Stomach (tissue), 9 donors: ENCODE data around the gene ATP1B3. TPM values are rescaled to one million over a fixed set of nuclear protein-coding genes. Genes with fewer than 3 reads are reported as not detected.
"Not testable (repeated sequence)": the region's sequence is repeated elsewhere in the genome, so short reads cannot be mapped to it uniquely, and the experiment has no call there.

ENCODE experiments used
- DNase-seq, 2 donors: peaks; one replicate each; pipeline versions ENCODE4 v3.0.0 to v3.0.0-alpha.2; 2013 to 2019
- H3K27ac ChIP-seq, 5 donors: fragments of 200-600 bp in 4 of 5; sonication (generic) in 4 of 5; one replicate each; pipeline ENCODE4 v1.5.1; 2013 to 2019; ENCODE audit warnings: mild to moderate bottlenecking in 1 of 5, moderate library complexity in 1 of 5
- H3K27me3 ChIP-seq, 3 donors: fragments of 200-600 bp; sonication (generic); one replicate each; pipeline ENCODE4 v1.5.1; 2017 to 2019; ENCODE audit warnings: mixed run types in 1 of 3
- H3K36me3 ChIP-seq, 4 donors: fragments of 200-600 bp; sonication (generic); 1 replicate in 3 of 4; 2 replicates in 1 of 4; pipeline ENCODE4 v1.5.1; 2016 to 2019
- H3K4me1 ChIP-seq, 4 donors: fragments of 200-600 bp; sonication (generic); one replicate each; pipeline ENCODE4 v1.5.1; 2016 to 2019
- H3K4me3 ChIP-seq, 4 donors: fragments of 200-600 bp; sonication (generic) in 3 of 4; one replicate each; pipeline ENCODE4 v1.5.1; 2016 to 2019; ENCODE audit warnings: mild to moderate bottlenecking in 1 of 4
- H3K9me3 ChIP-seq, 4 donors: fragments of 200-600 bp; sonication (generic); one replicate each; pipeline ENCODE4 v1.5.1; 2016 to 2019
- CTCF ChIP-seq, 7 experiments: fragments of 450-650 bp in 4 of 7; fragments of 200-600 bp in 3 of 7; sonication (generic) in 3 of 7; IDR thresholded peaks; one replicate each; pipeline ENCODE4 v1.5.1; 2016 to 2019; ENCODE audit warnings: antibody characterized with exemption in 7 of 7, control low read depth in 2 of 7, mild to moderate bottlenecking in 1 of 7
- EP300 ChIP-seq: sonication (generic); formaldehyde crosslinking; IDR thresholded peaks from one replicate; pipeline ENCODE4 v1.6.1; 2017; ENCODE audit warnings: antibody characterized with exemption
- POLR2A ChIP-seq, 4 donors: fragments of 450-650 bp; IDR thresholded peaks; one replicate each; pipeline ENCODE4 v1.6.1; 2016; ENCODE audit warnings: antibody characterized with exemption in 4 of 4, control low read depth in 2 of 4, mild to moderate bottlenecking in 1 of 4, moderate library complexity in 1 of 4
- POLR2AphosphoS5 ChIP-seq, 3 donors: sonication (generic); formaldehyde crosslinking; IDR thresholded peaks; one replicate each; pipeline ENCODE4 v1.6.1; 2016; ENCODE audit warnings: antibody characterized with exemption in 3 of 3
- WGBS, 5 donors: extraction: QIAGEN DNeasy Blood & Tissue Kit in 3 of 5; methylation state at CpG; one replicate each; pipeline versions ENCODE4 v1.1.5 to v1.1.7; 2013 to 2018; 5-methylcytosine and 5-hydroxymethylcytosine counted together
- intact Hi-C: fragments of 100-400 bp; cut with DNase I; formaldehyde crosslinking; loops from one replicate; pipeline ENCODE4 v1.15.1; 2023; ENCODE audit warnings: low total_unique reads
- polyA plus RNA-seq, 3 donors: library from polyadenylated mRNA; stranded (reverse); fragments of 200-250 nt; gene quantifications; one replicate each; pipeline ENCODE4 v1.2.3, GENCODE V29; 2013
- total RNA-seq, 5 donors: library from RNA; depleted of rRNA; stranded (reverse); fragments of >200 nt; gene quantifications; one replicate each; pipeline versions ENCODE4 v1.1.0 to v1.2.3, GENCODE V29; 2014 to 2016
- donor health status: healthy with polysubstance abuse.
- donor health status: Bipolar disorder and iron deficiency.
- donor health status: healthy.

Gene ATP1B3
- total and polyA plus RNA-seq, 8 donors, result 19.6 to 122 (median 47.5) TPM

GRCh38 chr3:141904203-141904602, 27.8 kb downstream of the ATP1B3 start:
- Histone ChIP-seq H3K4me3 (no peak overlapping the region), H3K27me3 (no peaks in the 10 kb centered on the region), H3K9me3 (peaks cover 0 to 14% (median 4%) of the 10 kb centered on the region in 4 donors), H3K36me3 (peaks cover 12 to 46% (median 41%) of the 10 kb centered on the region in 4 donors), H3K27ac (no peak overlapping the region), H3K4me1 (no peaks in the 10 kb centered on the region)
- 67 to 85% (median 81%) methylated on average over 4 of the region's 4 CpGs for WGBS, 5 donors
- intact Hi-C loops, result no loop called here
- no peak for DNase-seq
- no peak for TF ChIP-seq CTCF (IDR thresholded peaks at IDR 0.05)
- TF ChIP-seq POLR2A (IDR thresholded peaks at IDR 0.05), result no peak
- no peak for TF ChIP-seq EP300
- TF ChIP-seq POLR2AphosphoS5 (IDR thresholded peaks at IDR 0.05), result no peak

GRCh38 chr3:141905129-141905528, 28.7 kb downstream of the ATP1B3 start:
- 80 to 92% (median 86%) methylated on average over 2 of the region's 2 CpGs for WGBS, 5 donors
- intact Hi-C loops, result no loop called here
- Histone ChIP-seq H3K9me3 (peaks cover 0 to 6% (median 2%) of the 10 kb centered on the region in 4 donors), H3K27me3 (no peaks in the 10 kb centered on the region), H3K27ac (no peak overlapping the region), H3K36me3 (peaks cover 12 to 55% (median 50%) of the 10 kb centered on the region in 4 donors), H3K4me1 (no peaks in the 10 kb centered on the region), H3K4me3 (no peak overlapping the region)
- TF ChIP-seq CTCF (IDR thresholded peaks at IDR 0.05) (no peak), POLR2A (IDR thresholded peaks at IDR 0.05) (no peak), POLR2AphosphoS5 (IDR thresholded peaks at IDR 0.05) (no peak), EP300 (no peak)
- DNase-seq, result no peak

- Histone ChIP-seq H3K27me3 (no peaks in the 10 kb centered on the region), H3K9me3 (no peaks in the 10 kb centered on the region), H3K4me1 (no peaks in the 10 kb centered on the region), H3K4me3 (no peak overlapping the region), H3K36me3 (peaks cover 12 to 81% (median 59%) of the 10 kb centered on the region in 4 donors), H3K27ac (no peak overlapping the region)
- DNase-seq, result no peak
- TF ChIP-seq EP300, result no peak
- TF ChIP-seq POLR2AphosphoS5 (IDR thresholded peaks at IDR 0.05), result no peak
- TF ChIP-seq CTCF (IDR thresholded peaks at IDR 0.05), result no peak
- TF ChIP-seq POLR2A (IDR thresholded peaks at IDR 0.05), result no peak
- intact Hi-C loops, result no loop called here
Measured at GRCh38 chr3:141909408-141909807, 33.0 kb downstream of the ATP1B3 start.

GRCh38 chr3:141909986-141910385, 33.5 kb downstream of the ATP1B3 start:
- H3K27me3 ChIP-seq, H3K27ac ChIP-seq, H3K4me3 ChIP-seq, H3K9me3 ChIP-seq, DNase-seq, H3K4me1 ChIP-seq: not testable (repeated sequence)
- peaks cover 9 to 83% (median 56%) of the 10 kb centered on the region in 4 donors for H3K36me3 ChIP-seq
- intact Hi-C loops, result loop anchor here (10.0 kb wide), 1 partner anchor 175 kb away; the partner anchor contains the start of gene RNF7
- 92 to 98% (median 95%) methylated on average over 4 of the region's 4 CpGs for WGBS, 5 donors

DNA sequence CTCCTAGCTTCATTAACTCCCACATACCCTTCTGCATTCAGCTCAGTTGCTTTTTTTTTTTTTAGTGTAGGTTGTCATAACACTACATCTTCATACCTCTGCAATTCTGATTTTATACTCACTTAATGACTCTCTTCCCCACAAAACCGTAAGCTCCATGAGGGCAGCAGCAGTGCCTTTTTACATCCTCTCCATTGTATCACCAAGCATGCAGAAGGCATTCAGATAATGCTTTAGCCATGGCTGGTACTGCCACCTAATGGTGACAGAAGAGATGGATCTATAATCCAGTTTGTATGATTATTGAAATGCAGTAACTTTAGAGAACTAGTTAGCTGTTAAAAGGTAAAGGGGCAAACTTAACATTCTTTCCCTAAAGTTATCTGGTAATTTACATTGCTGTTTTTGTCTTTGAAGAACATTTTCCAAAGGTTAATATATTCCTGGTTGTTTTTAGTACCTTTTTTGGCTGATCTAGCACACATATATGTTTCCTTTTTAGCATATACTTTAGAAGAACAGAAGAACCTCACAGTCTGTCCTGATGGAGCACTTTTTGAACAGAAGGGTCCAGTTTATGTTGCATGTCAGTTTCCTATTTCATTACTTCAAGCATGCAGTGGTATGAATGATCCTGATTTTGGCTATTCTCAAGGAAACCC, 36.8 kb downstream of the ATP1B3 start:
- peak in 1 of 2 donors; percentile 80 for DNase-seq
- H3K36me3 ChIP-seq, result peaks cover 10 to 75% (median 42%) of the 10 kb centered on the region in 4 donors

More for the DNA sequence above, 36.8 kb downstream of the ATP1B3 start:
- H3K9me3 ChIP-seq, result no peaks in the 10 kb centered on the region
- H3K27me3 ChIP-seq, result no peaks in the 10 kb centered on the region
- TF ChIP-seq POLR2AphosphoS5 (IDR thresholded peaks at IDR 0.05), result peak in 1 of 3 donors; percentile 30
- no peak for TF ChIP-seq POLR2A (IDR thresholded peaks at IDR 0.05)
- peak in 5 of 7 experiments; percentile 29 to 57 (median 51) for TF ChIP-seq CTCF (IDR thresholded peaks at IDR 0.05)
- TF ChIP-seq EP300, result no peak
- H3K4me3 ChIP-seq, result no peak overlapping the region
- H3K4me1 ChIP-seq, result no peaks in the 10 kb centered on the region
- no peak overlapping the region for H3K27ac ChIP-seq
- intact Hi-C loops, result loop anchor here (10.0 kb wide), 1 partner anchor 178 kb away; the partner anchor contains the start of gene RNF7
- WGBS, 5 donors, result 17 to 41% (median 24%) methylated on average over 1 of the region's 1 CpG
